C4-2B (cell line): ENCODE measurements around the gene PCGF2.

Source experiments
- CTCF ChIP-seq: fragments of 450-650 bp; conservative IDR thresholded peaks from 2 replicates; pipeline ENCODE4 v1.5.1; 2017; ENCODE audit warnings: mild to moderate bottlenecking
- ZFX ChIP-seq: fragments of 450-650 bp; IDR thresholded peaks from 2 replicates; pipeline ENCODE4 v1.6.1; 2017

- TF ChIP-seq CTCF (no peak), ZFX (no peak)
Observed at GRCh38 chr17:38712593-38712992, 35.5 kb downstream of the PCGF2 start.
